22Rv1 (cell line): ENCODE data around the gene URB2.

Experiments
- ZFX ChIP-seq: fragments of 450-650 bp; IDR thresholded peaks from 2 replicates; pipeline ENCODE4 v1.6.1; 2017; ENCODE audit warnings: antibody characterized with exemption, borderline replicate concordance
- TF ChIP-seq, protein P1 (sequence below): fragments of 450-650 bp; IDR thresholded peaks from 2 replicates; pipeline ENCODE4 v1.5.1; 2017; ENCODE audit warnings: mild to moderate bottlenecking

DNA sequence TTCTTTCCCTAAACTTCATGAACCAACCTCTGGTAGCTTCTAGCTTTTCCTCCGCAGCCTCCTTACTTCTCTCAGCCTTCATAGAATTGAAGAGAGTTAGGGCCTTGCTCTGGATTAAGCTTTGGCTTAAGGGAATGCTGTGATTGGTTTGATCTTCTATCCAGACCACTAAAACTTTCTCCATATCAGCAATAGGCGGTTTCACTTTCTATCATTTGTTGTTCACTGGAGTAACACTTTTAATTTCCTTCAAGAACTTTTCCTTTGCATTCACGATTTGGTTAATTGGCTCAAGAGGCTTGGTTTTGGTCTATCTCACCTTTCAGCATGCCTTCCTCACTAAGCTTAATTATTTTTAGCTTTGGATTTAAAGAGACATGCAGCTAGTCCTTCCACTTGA, 5.1 kb downstream of the URB2 start:
- TF ChIP-seq, protein P1, sequence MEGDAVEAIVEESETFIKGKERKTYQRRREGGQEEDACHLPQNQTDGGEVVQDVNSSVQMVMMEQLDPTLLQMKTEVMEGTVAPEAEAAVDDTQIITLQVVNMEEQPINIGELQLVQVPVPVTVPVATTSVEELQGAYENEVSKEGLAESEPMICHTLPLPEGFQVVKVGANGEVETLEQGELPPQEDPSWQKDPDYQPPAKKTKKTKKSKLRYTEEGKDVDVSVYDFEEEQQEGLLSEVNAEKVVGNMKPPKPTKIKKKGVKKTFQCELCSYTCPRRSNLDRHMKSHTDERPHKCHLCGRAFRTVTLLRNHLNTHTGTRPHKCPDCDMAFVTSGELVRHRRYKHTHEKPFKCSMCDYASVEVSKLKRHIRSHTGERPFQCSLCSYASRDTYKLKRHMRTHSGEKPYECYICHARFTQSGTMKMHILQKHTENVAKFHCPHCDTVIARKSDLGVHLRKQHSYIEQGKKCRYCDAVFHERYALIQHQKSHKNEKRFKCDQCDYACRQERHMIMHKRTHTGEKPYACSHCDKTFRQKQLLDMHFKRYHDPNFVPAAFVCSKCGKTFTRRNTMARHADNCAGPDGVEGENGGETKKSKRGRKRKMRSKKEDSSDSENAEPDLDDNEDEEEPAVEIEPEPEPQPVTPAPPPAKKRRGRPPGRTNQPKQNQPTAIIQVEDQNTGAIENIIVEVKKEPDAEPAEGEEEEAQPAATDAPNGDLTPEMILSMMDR: no peak
- no peak for TF ChIP-seq ZFX
